Caki2 (cell line): ENCODE measurements around the gene PSPN. TPM values are rescaled to one million over a fixed set of nuclear protein-coding genes. Genes with fewer than 3 reads are reported as not detected.

Source experiments
- DNase-seq: peaks from one replicate; pipeline ENCODE4 v3.0.0-alpha.2; 2015; ENCODE audit warnings: low read depth
- in situ Hi-C: cut with HindIII; loops from 2 replicates; pipeline ENCODE4 v1.10.0; 2016; ENCODE audit warnings: low sequenced_read_pairs, low pct_unique_long_range_greater_than_20kb, mixed read lengths
- total RNA-seq: library from RNA; depleted of rRNA; stranded (reverse); fragments of >200 nt; shearing (Covaris generic); gene quantifications from 2 replicates; pipeline ENCODE4 v1.2.3, GENCODE V29; 2014; ENCODE audit warnings: low replicate concordance; rRNA removed

Gene PSPN, protein sequence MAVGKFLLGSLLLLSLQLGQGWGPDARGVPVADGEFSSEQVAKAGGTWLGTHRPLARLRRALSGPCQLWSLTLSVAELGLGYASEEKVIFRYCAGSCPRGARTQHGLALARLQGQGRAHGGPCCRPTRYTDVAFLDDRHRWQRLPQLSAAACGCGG
- 0.07 and 0.17 TPM in 2 replicates for total RNA-seq

- DNase-seq: no peak
- in situ Hi-C loops: no loop called here
Observed at GRCh38 chr19:6375411-6376010, at the start of gene PSPN. TSS of gene PSPN (minus strand) at chr19:6375933. CDS start at chr19:6375849, 84 bp downstream.

- in situ Hi-C loops: no loop called here
- DNase-seq: peak; percentile 99
Observed at GRCh38 chr19:6424939-6425731, 49.4 kb upstream of the PSPN start.

DNA sequence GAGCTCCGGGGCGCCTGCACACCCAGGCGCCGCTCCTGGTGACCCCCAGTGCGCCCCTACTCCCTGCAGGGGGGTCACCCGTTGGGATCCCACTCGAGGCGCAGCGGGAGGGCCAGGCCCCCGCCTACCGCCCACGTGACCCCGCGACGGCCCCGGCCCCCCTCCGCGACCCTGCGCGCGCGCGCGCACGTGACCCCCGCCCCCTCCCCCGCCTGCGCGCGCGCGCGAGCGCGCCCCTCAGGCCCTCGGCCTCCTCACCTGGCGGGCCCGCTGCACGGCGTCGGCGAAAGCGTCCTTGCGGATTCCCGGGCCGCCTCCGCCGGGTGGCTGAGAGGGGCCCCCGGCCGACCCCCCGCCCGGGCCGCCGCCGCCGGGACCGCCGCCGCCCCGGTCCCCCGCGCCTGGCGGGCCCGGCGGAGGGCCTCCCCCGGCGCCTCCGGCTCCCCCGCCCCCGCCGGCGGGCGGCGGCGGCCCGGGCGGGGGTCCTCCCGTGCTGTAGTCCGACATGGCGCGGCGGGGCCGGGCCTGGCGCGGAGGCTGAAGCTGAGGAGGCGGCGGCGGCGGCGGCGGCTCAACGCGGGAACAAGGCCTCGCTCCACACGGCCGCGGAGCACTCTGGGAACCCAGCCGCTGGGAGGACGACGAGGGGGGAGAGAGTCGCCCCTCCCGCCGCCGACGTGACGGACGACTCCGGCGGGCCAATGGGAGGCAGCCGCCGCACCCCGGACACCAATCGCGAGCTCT lies 48.6 kb upstream of the PSPN start, which contains the start of gene KHSRP:
Gene KHSRP (minus strand): TSS at position 617 of the 744 bp plus-strand sequence. CDS start 110 bp downstream, at position 507.
- in situ Hi-C loops: no loop called here
- DNase-seq: no peak

- in situ Hi-C loops: no loop called here
- DNase-seq: peak; percentile 18
Observed at GRCh38 chr19:6423499-6424194, 47.9 kb upstream of the PSPN start.

- in situ Hi-C loops: no loop called here
- DNase-seq: no peak
Observed at GRCh38 chr19:6421075-6422014, 45.6 kb upstream of the PSPN start.

- in situ Hi-C loops: no loop called here
- no peak for DNase-seq
Observed at GRCh38 chr19:6418562-6418932, 42.8 kb upstream of the PSPN start.

GRCh38 chr19:6417713-6418561 lies 42.2 kb upstream of the PSPN start:
- in situ Hi-C loops: no loop called here
- peak; percentile 13 for DNase-seq

GRCh38 chr19:6416658-6417405 lies 41.1 kb upstream of the PSPN start:
- no peak for DNase-seq
- in situ Hi-C loops: no loop called here

DNA sequence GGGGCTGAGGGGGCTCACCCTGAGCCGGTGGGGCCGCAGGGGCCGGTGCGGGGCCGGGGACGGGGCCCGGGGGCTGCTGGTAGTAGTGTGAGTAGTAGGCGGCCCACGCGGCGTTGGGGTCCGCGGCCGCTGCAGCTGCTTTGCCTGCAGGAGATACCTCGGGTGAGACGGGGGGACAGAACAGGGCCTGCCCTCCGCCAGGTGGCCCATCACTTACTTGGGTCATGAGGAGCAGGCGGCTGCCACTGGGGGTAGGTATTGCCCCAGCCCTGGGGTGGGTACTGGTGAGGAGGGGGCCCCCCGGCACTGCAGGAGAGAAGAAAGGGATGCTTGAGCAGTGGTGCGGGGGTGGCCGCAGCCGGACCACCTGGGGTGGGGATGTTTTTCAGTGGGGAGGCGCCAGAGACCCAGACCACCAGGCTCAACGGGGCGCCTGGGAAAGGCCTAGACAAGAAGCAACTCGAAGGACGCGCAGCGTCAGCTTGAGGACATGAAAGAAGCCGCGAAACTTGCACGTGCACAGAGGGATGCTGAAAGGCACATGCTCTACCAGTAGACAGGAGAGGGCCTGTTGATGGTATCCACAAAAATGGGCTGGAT lies 40.0 kb upstream of the PSPN start:
- in situ Hi-C loops: no loop called here

DNA sequence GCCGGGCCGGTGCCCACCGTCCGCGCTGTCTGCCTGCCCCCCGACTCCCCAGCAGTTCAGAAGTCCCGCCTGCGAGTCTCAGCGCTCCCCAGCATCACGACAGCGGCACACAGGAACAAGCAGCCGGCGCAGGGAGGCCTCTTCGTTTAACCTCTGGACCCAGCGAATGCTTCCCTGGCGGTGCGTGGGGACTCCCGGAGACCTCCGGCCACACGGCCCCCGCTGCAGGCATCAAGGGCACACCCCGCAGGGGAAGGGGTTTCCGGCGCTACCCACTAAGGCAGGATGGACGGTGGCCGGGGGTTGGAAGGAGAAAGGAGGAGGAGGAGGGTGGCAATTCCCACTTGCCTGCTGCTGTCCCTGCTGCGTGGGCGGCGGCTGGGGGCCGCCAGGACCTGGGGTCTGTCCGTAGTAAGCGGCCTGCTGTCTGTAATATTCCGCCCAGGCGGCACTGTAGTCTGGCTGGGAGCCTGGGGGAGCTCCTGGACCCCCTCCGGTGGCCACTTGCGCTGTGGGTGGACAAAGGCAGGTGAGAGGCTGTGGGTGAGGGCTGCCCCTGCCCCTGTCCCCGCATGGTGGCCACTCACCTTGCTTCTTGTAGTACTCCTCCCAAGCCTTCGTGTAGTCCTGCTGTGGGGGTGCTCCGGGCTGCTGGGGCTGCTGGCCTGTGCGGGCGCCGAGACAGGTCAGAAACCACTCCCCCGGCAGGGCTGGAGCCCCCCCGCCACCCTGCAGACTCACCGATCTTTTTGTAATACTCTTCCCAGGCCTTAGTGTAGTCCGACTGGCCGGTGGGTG lies 39.3 kb upstream of the PSPN start:
- no peak for DNase-seq
- in situ Hi-C loops: no loop called here

More for the DNA sequence above, 40.0 kb upstream of the PSPN start:
- DNase-seq: no peak

GRCh38 chr19:6413721-6414643 lies 38.2 kb upstream of the PSPN start:
- DNase-seq: no peak
- in situ Hi-C loops: no loop called here

DNA sequence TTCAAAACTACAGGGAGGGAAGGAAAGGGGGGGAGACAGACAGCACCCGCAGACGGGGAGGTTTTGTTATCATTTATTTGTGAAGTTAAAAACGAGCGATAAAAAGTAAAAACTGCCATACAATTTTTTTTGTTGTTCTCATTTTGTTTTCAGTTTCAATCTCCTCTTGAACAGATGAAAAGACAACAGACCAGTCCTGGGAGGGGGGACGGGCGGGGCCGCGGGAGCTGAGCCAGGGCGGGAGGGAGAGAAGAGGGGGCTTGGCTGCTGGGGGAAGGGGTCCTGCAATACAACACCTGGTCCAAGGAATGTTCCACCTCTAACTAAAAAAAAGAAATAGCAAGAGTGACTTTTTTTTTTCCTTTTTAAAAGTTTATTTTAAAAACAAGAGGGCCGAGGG lies 37.6 kb upstream of the PSPN start:
- in situ Hi-C loops: no loop called here
- no peak for DNase-seq

DNA sequence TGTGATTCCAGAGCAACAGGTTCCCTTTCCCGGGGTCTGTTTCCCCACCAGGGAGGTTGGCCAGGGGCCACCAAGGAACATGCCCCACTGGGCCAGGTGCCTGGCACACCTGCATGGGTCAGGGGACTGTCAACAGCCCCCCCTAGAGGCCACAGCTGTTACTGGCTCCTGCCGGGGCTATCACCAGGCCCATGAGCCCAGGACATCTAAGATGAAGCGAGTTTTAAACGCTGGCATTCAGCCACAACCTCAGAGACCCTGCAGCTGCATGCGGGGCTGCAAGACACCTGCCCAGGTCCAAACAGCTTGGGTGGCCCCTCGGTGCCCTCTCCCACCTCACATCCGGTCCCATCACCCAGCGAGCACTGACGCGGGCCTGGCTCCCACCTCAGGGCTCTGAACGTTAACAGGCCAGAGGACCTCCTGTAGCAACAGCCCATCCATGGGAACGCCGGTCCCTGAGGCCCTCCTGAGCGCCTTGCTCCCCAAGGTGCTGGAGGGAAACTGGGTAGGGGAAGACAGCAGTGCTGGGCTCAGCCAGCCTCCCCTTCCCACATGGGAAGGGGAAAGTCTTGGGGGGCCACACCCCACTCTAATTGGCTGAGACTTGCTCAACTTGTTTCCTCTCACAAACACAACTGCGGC lies 36.8 kb upstream of the PSPN start:
- in situ Hi-C loops: no loop called here
- no peak for DNase-seq
